Psoas muscle (tissue), 8 donors: ENCODE measurements around the gene RIBC2. TPM values are rescaled to one million over a fixed set of nuclear protein-coding genes. Genes with fewer than 3 reads are reported as not detected.

ENCODE experiments used
- ATAC-seq, 4 donors: fragments of 200-7000 bp; cut with Tn5 transposase; one replicate each; pipeline ENCODE4 v1.9.1; 2020; ENCODE audit warnings: moderate library complexity in 3 of 4, mild to moderate bottlenecking in 2 of 4
- DNase-seq, 2 donors: peaks; one replicate each; pipeline ENCODE4 v3.0.0-alpha.2; 2020
- H3K27ac ChIP-seq: fragments of 200-600 bp; one replicate; pipeline ENCODE4 v1.8.0; 2022
- H3K27me3 ChIP-seq, 3 donors: fragments of 200-600 bp in 1 of 3; one replicate each; pipeline versions ENCODE4 v1.6.1 to v1.8.0; 2013 to 2022; ENCODE audit warnings: low read length in 2 of 3, mild to moderate bottlenecking in 2 of 3, moderate library complexity in 1 of 3; ENCODE audit not compliant: insufficient read depth in 3 of 3
- H3K36me3 ChIP-seq, 2 donors: fragments of 200-600 bp in 1 of 2; one replicate each; pipeline versions ENCODE4 v1.6.1 to v1.8.0; 2013 to 2022; ENCODE audit warnings: low read depth in 1 of 2, mild to moderate bottlenecking in 1 of 2, moderate library complexity in 1 of 2; ENCODE audit not compliant: insufficient read depth in 1 of 2
- H3K4me1 ChIP-seq: fragments of 200-600 bp; one replicate; pipeline ENCODE4 v1.8.0; 2022
- H3K4me3 ChIP-seq: fragments of 200-600 bp; one replicate; pipeline ENCODE4 v1.8.0; 2022; ENCODE audit warnings: mild to moderate bottlenecking
- H3K9me3 ChIP-seq: fragments of 200-600 bp; one replicate; pipeline ENCODE4 v1.8.0; 2022
- CTCF ChIP-seq: fragments of 200-600 bp; IDR thresholded peaks from one replicate; pipeline ENCODE4 v1.8.0; 2022; ENCODE audit warnings: antibody characterized with exemption
- WGBS, 3 donors: extraction: QIAGEN DNeasy Blood & Tissue Kit; methylation state at CpG; one replicate each; pipeline versions ENCODE4 v1.1.6 to v1.1.7; 2013; 5-methylcytosine and 5-hydroxymethylcytosine counted together
- intact Hi-C, 2 donors: fragments of 100-400 bp; cut with DNase I; formaldehyde crosslinking; loops; one replicate each; pipeline versions ENCODE4 v1.11.0 to v1.14.2; 2022
- polyA plus RNA-seq, 3 donors: library from polyadenylated mRNA; stranded (reverse); fragments of 200-250 nt; gene quantifications; one replicate each; pipeline ENCODE4 v1.2.3, GENCODE V29; 2013
- total RNA-seq, 4 donors: library from RNA; stranded (reverse); fragmentation: NEBNext Ultra II Directional in 2 of 4; extraction: Animal tissue kit (Norgen Biotek cat#: 25700) in 2 of 4; gene quantifications; one replicate each; pipeline versions ENCODE4 v1.2.1 to v1.2.4, GENCODE V29; 2021 to 2023
- donor health status: healthy with polysubstance abuse.
- donor health status: DM: no; HTN: no; CAD: no; lungs with moderate emphysema.
- donor health status: Bipolar disorder and iron deficiency.
- donor health status: healthy.
- donor health status: DM: yes; HTN: yes; CAD: no.
- donor health status: DM: no; HTN: no; CAD: no.
- donor health status: DM: no; HTN: no; CAD: no.
- donor health status: DM: yes; HTN: yes; CAD: no.

RIBC2 gene
- total and polyA plus RNA-seq, 7 donors = 0.04 TPM; not detected in 6

DNA sequence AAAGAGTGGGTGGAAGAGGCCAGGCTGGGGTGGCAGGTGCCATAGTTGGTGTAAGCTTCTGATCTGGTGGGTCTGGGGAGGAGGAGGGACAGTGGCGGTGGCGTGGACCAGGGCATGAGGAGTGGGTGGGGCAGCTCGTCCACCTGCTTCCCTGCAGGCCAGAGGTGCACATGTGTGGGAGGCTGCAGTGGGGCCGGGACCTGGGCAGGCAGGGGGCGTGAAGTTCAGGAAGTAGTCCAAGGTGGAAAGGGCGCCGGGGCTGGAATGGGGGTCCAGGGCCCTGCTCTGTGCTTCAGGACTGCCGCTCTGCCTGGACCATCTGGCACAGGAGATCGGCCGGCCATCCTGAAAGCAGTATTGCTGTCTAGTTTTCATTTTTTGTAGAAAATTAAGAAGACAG lies 15.9 kb downstream of the RIBC2 start:
- intact Hi-C loops = no loop called here
- no peak for TF ChIP-seq CTCF
- WGBS, 3 donors = 88 to 92% (median 89%) methylated on average over 10 of the region's 10 CpGs
- Histone ChIP-seq H3K4me1 (no peaks in the 10 kb centered on the region), H3K27ac (no peak overlapping the region), H3K4me3 (no peak overlapping the region), H3K27me3 (no peaks in the 10 kb centered on the region), H3K36me3 (no peaks in the 10 kb centered on the region), H3K9me3 (no peaks in the 10 kb centered on the region)
- ATAC-seq (no peak), DNase-seq (peak in 1 of 2 donors; percentile 29)

GRCh38 chr22:45429981-45430775 lies 16.7 kb downstream of the RIBC2 start:
- intact Hi-C loops = no loop called here
- H3K27ac ChIP-seq = no peak overlapping the region
- DNase-seq (peak in 1 of 2 donors; percentile 39), ATAC-seq (no peak)
- H3K9me3 ChIP-seq = no peaks in the 10 kb centered on the region
- H3K27me3 ChIP-seq = no peaks in the 10 kb centered on the region
- no peak for TF ChIP-seq CTCF
- 72 to 76% (median 74%) methylated on average over 18 of the region's 18 CpGs for WGBS, 3 donors
- no peaks in the 10 kb centered on the region for H3K4me1 ChIP-seq
- no peaks in the 10 kb centered on the region for H3K36me3 ChIP-seq
- H3K4me3 ChIP-seq = no peak overlapping the region

- TF ChIP-seq CTCF = no peak
- no peak overlapping the region for H3K4me3 ChIP-seq
- H3K27ac ChIP-seq = no peak overlapping the region
- 88 to 90% (median 89%) methylated on average over 16 to 19 of the region's 19 CpGs for WGBS, 3 donors
- no peaks in the 10 kb centered on the region for H3K27me3 ChIP-seq
- DNase-seq = peak in 1 of 2 donors; percentile 34
- no peaks in the 10 kb centered on the region for H3K9me3 ChIP-seq
- H3K4me1 ChIP-seq = no peaks in the 10 kb centered on the region
- intact Hi-C loops = no loop called here
- no peak for ATAC-seq
- H3K36me3 ChIP-seq = no peaks in the 10 kb centered on the region
These were observed 17.4 kb downstream of the RIBC2 start for GRCh38 chr22:45430871-45431270.

DNA sequence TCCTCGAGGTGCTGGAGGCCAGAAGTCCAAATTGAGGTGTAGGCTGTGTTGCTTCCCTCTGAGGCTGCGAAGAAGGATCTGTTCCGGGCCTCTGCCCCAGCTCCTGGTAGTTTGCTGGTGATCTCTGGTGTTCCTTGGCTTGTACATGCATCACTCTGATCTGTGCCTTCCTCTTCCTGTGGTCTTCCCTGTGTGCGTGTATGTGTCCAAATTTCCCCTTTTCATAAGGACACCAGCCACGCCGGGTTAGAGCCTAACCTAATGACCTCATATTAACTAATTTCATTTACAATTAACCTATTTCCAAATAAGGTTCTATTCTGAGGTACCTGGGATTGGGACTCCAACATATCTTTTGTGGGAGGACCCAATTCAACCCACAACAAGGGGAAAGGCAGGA lies 21.5 kb downstream of the RIBC2 start:
- intact Hi-C loops = loop anchor here (1.0 to 5.0 kb wide), 3 partner anchors 98 to 166 kb away; no protein-coding TSS in a partner anchor

More for the DNA sequence above, 21.5 kb downstream of the RIBC2 start:
- 83 to 92% (median 84%) methylated on average over 6 of the region's 6 CpGs for WGBS, 3 donors
- Histone ChIP-seq H3K4me3 (no peak overlapping the region), H3K36me3 (no peaks in the 10 kb centered on the region), H3K4me1 (no peaks in the 10 kb centered on the region), H3K9me3 (no peaks in the 10 kb centered on the region), H3K27ac (no peak overlapping the region), H3K27me3 (no peaks in the 10 kb centered on the region)
- no peak for TF ChIP-seq CTCF
- DNase-seq (peak in 1 of 2 donors; percentile 18), ATAC-seq (no peak)
